Esophagus mucosa (tissue), 1 donor: ENCODE data around the gene WDR49. TPM values are rescaled to one million over a fixed set of nuclear protein-coding genes. Genes with fewer than 3 reads are reported as not detected.

Experiments
- ATAC-seq: fragments of 200-7000 bp; cut with Tn5 transposase; one replicate; pipeline ENCODE4 v1.9.1; 2020
- total RNA-seq: library from RNA; stranded (reverse); gene quantifications from one replicate; pipeline ENCODE4 v1.2.4, GENCODE V29; 2023
- donor health status: DM: yes; HTN: yes; CAD: no.

Gene WDR49
- total RNA-seq, 1 donor from 2014 or later, result 0.16 TPM

DNA sequence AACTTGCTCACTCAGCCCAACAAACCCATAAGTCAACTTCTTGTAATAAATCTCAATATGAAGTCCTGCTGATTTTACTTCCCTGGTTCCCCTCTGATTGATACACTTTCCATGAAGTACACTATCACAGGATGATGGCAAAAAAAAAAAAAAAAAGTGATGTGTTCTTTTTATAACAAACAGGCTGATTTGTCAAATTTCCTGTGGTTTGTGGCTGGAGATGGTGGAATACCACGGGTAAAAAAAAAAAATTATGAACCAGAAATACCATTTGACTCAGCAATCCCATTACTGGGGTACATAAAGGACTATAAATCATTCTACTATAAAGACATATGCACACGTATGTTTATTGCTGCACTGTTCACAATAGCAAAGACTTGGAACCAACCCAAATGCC lies 169.2 kb downstream of the WDR49 start:
- no peak for ATAC-seq

DNA sequence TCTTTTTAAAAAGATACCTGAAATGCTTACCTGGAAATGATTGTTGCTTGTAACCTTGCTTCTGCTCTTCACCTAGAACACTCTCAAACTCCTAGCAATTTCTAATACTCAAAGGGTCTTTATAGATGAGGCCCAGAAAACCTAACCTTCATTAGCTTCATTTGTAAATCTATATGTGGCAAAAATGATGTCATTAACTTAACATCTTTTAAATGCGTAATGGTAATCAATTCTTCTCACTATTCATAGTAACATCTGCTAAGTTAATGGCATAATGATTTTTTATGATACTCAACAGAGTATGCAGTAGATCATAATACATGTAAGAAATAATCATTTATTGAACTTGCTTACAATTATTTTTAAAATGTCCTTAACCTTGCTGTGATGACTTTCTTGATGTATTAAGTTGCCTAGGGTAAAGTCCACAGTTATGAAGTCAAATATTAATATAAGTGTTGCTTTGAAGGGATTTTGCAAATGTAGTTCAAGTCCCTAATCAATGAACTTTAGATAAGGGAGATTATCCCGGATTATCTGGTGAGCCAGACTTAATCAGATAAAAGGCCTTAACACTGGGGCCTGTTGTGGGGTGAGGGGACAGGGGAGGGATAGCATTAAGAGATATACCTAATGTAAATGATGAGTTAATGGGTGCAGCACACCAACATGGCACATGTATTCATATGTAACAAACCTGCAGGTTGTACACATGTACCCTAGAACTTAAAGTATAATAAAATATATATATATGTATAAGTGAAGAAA lies 169.8 kb downstream of the WDR49 start:
- no peak for ATAC-seq

DNA sequence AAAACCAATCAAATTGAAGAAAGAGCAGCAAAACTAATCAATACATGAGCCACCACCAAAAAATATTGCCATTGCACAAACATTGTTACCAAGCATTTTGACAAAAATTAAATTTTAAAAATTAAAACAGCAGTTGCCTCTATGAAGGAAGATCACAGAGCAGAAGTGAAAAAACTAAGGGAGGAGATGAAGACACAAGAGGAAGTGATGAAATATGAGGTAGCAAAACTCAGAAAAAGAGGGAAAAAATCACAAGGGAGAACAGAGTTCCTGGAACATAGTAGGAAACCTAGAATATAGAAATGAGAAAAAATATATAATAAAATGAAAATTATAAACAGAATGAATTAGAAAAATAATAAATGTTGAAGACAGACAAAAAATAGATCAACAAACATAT lies 172.6 kb downstream of the WDR49 start:
- no peak for ATAC-seq

DNA sequence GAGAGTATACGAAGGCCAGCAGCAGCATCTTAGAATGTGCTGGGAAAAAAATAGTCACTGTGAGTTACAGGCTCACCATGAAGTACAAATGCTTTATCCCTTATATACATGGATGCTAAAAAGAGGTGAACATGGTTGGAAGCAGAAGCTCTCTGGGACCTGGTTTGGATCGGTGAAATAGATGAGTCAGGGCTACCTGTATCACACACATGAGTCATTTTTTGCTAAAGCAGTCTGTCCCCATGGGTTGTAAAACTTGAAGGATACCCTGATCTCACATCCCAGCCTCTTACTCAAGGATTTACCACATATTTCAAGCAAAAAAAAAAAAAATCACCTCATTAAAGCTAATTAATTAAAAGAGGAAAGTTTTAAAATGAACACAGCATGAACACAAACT lies 173.0 kb downstream of the WDR49 start:
- no peak for ATAC-seq

DNA sequence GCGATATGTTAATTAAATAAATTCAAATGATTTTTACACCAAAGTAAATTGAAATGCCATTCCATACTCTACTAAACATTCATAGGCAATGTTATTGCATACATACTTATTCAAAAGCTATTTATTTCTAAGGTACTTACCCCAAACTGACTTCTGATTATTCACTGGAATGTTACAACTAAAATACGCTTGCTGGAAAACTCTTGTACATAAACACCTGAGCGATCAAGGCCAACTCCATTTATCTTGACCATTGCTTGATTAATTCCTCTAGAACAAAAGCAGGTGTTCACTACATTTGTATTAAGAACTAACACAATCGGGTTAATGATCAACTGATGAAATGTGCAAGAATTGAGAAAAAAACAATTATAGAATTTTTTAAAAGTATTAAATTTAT lies 179.9 kb downstream of the WDR49 start, which contains the start of gene SERPINI2:
SERPINI2 (minus strand) TSS at position 180 of the 400 bp plus-strand sequence. CDS start 2,208 bp downstream, outside the sequence.
- no peak for ATAC-seq

DNA sequence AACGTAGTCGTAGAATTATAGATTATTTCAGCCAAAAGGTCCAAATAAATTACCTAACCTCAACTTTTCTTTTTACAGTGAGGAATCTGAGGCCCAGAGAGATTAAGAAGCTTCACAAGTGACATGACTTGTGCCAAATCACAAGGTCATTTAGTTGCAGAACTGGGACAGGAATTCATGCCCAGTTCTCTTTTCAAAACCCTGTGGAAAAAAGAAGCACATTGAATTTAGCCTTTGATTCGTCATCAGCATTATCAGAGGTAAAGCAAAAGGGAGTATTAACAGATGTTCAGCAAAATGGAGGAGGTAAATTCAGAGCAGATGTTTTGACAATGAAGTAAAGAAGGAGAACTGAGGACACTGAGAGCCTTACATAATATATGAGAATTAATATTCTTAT lies 184.4 kb downstream of the WDR49 start:
- ATAC-seq, result no peak

DNA sequence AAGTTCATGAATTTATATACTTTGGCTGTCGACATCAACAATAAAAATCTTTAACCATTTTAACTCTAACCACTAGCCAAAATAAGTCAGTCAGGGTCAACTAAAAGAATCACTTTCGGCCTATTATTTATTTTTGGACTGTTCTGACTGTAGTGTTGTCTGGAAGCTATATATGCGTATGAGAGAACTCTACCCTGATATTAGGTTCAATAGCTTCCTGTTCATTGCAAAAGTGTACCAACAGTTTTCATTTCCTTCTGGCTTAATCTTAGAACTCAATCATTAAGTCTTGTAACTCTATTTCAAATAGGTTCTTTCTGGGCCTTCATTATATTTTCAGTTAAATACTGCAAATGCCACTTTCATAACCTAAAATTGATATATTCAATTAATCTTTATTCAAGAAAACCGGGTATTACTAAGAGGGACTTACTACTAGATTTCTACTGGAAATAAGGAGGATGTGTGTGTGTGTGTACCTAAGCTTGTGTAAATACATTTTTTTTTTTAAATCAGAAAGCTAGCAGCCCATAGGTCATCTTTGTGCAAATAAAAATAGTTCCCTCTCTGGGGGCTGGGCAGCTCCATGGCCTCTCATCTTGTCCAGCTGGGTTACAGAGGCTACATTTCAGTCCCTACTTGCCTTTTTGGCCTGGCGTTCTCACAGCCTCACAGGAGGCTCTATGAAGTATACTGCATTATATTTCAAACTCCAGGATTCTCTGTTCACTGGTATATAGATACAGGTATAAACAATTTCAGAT lies 185.7 kb downstream of the WDR49 start:
- ATAC-seq, result no peak

DNA sequence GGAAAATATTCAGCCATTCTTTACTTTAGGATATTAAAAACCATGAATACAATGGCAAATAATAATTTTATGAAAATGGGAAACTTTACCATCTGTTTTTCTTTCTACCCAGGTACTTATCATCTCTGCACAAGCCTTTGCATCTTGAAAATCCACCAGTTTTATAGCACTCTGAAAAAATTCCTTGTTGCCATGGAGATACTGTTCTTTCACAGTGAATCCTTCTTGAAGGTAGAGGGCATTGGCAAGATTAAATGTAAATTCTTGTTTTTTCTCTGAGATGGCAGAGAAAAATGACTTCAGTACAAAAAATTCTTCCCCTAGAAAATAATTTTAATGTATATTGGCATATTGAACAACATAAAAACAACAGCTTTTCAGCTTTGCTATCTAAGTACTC lies 186.8 kb downstream of the WDR49 start:
- no peak for ATAC-seq

DNA sequence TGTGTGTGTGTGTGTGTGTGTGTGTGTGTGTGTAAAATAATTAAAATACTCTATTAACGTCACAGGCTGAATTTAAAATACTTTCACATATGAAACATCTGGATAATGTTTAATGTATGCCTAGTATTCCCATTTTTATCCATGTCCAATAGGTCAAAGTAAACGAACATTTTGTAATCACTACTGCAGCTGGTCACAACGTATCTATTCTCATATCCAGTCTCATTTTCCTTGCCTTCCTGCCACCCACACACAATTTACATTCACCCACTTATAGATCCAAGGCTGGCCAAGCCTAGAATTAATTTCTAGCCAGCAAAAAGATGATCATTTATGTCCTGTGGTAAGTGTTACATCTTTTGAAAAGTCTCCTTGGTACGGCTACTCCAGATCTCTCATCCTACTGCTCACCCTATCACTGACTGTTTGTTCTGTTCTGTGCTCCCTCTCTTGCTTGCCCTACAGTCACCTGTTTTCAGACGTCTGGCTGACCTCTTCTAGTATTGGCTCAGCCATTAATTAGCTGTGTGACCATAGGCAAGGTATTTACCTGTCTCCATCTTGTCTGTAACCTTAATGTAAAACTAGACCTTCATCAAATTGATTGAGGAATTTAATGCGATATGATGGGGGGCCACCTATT lies 197.5 kb downstream of the WDR49 start:
- no peak for ATAC-seq

DNA sequence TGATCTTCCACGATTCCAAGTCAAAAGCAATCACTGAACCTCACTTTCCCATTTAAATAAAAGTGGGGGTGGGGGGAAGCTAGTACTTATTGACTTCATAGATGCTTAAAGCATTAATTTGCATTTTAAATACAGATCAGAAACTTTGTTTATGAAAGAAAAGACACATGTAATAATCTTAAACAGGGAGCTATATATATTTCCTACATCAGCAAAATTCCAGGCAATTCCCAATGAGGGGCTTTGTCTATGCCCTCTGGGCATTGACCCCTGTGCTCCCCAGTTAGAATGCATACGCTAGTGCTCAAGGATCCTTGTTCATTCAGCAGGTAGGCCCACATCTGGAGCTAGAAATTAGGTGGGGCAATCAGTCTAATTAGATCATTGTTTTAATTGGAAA lies 199.9 kb downstream of the WDR49 start:
- ATAC-seq, result no peak

DNA sequence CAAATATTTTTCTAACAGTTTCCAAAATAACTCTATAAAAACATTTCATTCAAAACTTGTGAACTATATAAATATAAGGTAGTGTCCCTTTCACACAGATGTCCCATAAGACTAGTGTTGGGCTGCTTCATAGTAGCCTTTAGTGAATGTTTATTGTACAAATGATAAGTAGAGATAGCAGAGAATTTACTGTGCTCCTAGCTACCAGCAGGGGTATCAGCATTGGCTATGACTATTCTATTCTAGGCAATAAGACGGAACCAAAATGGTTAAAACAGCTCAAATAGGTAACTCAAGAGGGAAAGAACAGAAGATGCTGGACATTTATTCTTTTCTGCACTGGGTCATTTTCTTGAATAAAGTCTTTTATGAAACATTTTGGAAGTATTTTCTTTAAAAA lies 202.5 kb downstream of the WDR49 start:
- ATAC-seq, result no peak

DNA sequence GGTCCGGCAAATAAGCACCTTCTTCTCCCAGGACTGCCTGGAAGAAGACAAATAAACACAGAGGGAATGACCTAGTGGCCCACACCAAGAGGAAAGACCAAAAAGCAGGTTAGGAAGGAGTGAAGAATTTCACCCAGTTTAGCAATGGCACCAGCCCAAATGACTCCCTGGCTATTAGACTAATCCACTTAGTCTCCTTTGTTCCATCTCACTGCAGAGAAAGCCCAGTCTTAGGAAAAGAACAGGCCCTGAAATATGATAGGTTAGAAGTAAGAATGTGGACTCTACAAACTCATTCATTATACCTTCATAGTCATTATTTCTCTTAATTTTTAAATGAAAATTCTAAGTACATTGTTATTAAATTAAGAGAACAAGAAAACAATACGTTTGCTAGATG lies 203.1 kb downstream of the WDR49 start:
- ATAC-seq, result no peak

DNA sequence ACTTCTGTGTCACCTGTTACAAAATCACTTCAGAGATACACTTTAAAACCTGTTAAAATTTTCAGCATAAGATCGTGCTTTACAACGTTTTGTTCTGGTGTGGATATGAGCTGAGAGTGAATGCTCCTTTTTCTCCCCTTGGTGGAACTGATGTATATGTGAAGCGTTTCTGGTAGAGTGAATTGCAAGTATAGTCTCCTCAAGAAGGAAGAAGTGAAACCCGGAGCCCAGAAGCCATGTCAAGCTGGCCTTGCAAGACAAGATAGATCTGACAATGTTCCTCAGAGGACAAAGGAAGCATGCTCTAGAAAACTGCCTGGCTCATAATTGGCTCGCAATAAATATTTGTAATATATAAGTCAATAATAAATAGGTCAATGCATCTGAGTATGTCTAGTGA lies 203.5 kb downstream of the WDR49 start:
- ATAC-seq, result no peak

DNA sequence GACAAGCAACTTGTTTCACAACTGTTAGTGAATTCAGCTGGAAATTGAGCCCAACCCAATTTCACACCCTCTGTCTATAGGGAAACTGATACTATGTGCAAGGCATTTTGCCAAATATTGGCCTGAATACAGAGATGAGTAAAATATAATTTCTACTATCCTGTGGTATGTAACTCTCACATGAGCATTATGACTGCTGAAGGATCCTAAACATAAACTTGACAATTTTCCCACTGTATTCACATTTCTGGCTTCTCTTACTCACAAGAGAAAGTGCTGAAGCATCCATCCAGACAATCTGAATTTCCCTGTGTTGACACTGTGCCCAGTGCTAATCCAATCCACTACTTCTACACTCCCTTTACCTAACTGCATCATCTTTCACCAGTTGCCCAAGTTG lies 208.3 kb downstream of the WDR49 start:
- ATAC-seq, result no peak

DNA sequence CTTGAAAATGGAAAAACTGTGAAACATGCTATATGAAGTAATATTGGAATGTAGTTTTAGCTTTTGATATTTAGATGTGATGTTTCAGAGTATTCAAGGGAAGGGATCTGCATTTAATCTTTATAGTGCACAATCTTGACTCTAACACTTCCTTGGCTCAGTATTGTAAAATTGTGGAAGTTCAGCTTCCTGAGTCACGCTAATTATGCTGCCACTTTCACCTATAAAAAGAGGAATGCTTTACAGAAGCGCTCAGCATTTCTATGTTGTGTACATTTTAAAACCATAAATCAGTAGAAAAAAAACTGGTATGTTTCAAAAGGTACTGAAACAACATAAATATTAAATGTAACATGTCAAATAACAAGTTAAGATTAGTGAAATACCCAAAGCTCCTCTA lies 212.5 kb downstream of the WDR49 start:
- no peak for ATAC-seq

DNA sequence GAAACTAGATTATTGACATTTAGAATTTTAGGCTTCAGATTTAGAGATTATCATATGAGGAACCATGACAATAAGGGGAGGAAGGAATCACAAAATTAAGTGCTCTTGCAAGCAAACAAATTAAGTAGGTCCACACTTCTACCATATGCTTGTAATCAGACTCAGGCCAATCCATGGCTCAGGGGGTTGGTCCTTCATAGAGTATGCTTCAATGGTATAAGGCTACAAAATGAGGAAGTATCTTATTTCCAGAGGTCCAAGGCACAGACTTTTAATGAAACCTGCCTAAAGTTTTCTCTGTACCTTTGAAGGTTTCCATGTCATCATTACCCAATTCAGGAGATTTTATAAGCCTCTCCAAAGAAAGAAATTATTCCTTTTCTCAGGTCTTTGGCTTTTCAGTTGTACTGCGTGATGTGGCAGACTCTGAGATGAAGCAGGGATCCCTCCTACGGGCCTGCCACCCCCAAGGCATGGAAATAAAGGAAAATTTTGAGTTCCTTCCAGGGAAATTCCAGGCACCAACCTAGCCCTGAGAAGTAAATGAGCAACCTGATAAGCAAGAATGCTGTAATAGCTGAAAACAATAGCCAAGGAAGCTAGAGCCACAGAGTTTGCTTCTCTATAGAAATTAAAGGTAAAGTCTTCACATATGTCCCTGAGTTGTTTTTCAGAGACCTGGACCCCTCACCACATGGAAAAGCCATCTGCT lies 216.2 kb downstream of the WDR49 start:
- ATAC-seq, result no peak

Other genes with a start within 250 kb of the WDR49 start
- not detected for gene SERPINI2, start 179.9 kb downstream of the WDR49 start, total RNA-seq
- 49.4 TPM for gene PDCD10, start 81.0 kb upstream of the WDR49 start, total RNA-seq
- 1.3 TPM for gene SERPINI1, start 81.8 kb upstream of the WDR49 start, total RNA-seq